ENCODE measurements around the gene FAM120B.

FAM120B gene

DNA sequence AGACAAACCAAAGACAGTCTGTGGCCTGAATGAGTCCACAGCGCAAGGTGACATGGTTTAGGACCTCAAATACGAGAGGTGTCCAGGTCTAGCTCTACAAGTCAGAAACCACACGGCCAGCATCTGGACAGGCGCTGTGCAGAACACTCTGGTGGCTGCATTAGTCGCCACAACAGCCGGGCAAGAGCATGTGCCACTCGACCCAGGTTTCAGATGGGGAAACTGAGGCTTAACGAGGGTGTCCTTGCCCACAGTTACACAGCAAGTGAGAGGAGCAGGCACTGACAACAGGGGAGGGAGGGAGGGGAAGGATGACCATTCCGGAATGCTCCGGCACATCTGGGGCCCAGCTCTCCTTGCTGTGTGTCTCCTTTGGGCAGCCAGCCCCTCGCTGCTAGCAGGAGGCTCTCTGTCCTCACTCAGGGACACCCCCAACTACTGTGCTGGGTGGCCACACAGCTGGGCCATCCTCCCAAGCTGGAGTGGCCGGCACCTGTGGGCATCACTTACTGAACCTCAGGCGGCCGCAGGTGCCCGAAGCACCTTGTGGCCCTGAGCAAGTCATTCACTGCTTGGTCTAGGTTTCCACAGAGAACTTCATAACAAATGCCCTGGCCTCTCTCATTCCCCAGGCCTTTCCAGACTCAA, 22.3 kb upstream of the FAM120B start:
- Histone ChIP-seq H3K79me2 (ENCODE audit: insufficient read depth, low read length) (no peaks in the 10 kb centered on the region), H4K20me1 (ENCODE audit: insufficient read depth, low read length) (no peaks in the 10 kb centered on the region), H3K27me3 (ENCODE audit: insufficient read depth, low read length) (peaks cover 4% of the 10 kb centered on the region; the same call in 1 of the 2 replicates), H3K36me3 (ENCODE audit: insufficient read depth, low read length) (no peaks in the 10 kb centered on the region), H3K9me3 (ENCODE audit: low read length) (no peaks in the 10 kb centered on the region), H3K9ac (ENCODE audit: low read length) (no peak overlapping the region), H3K9me2 (ENCODE audit: low read depth, low read length) (no peaks in the 10 kb centered on the region), H2AFZ (ENCODE audit: low read length) (no peak overlapping the region), H3K27ac (ENCODE audit: low read depth, low read length, poor library complexity, severe bottlenecking) (no peak overlapping the region), H3K4me1 (ENCODE audit: insufficient read depth, low read length, severe bottlenecking) (peaks cover 22% of the 10 kb centered on the region), H3F3A (ENCODE audit: insufficient read depth, low read length) (0 out of 2 replicates have a peak, but pooled peaks cover under 1% of the 10 kb centered on the region), H3K4me3 (ENCODE audit: low read depth, low read length, poor library complexity, severe bottlenecking) (no peak overlapping the region), H3K4me2 (ENCODE audit: low read length) (no peak overlapping the region)
- TF ChIP-seq, protein P1, sequence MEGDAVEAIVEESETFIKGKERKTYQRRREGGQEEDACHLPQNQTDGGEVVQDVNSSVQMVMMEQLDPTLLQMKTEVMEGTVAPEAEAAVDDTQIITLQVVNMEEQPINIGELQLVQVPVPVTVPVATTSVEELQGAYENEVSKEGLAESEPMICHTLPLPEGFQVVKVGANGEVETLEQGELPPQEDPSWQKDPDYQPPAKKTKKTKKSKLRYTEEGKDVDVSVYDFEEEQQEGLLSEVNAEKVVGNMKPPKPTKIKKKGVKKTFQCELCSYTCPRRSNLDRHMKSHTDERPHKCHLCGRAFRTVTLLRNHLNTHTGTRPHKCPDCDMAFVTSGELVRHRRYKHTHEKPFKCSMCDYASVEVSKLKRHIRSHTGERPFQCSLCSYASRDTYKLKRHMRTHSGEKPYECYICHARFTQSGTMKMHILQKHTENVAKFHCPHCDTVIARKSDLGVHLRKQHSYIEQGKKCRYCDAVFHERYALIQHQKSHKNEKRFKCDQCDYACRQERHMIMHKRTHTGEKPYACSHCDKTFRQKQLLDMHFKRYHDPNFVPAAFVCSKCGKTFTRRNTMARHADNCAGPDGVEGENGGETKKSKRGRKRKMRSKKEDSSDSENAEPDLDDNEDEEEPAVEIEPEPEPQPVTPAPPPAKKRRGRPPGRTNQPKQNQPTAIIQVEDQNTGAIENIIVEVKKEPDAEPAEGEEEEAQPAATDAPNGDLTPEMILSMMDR (IDR thresholded peaks at IDR 0.05; ENCODE audit: low read length), result no peak
- no peak for TF ChIP-seq EZH2 (IDR thresholded peaks at IDR 0.05; ENCODE audit: borderline replicate concordance, low read length)

DNA sequence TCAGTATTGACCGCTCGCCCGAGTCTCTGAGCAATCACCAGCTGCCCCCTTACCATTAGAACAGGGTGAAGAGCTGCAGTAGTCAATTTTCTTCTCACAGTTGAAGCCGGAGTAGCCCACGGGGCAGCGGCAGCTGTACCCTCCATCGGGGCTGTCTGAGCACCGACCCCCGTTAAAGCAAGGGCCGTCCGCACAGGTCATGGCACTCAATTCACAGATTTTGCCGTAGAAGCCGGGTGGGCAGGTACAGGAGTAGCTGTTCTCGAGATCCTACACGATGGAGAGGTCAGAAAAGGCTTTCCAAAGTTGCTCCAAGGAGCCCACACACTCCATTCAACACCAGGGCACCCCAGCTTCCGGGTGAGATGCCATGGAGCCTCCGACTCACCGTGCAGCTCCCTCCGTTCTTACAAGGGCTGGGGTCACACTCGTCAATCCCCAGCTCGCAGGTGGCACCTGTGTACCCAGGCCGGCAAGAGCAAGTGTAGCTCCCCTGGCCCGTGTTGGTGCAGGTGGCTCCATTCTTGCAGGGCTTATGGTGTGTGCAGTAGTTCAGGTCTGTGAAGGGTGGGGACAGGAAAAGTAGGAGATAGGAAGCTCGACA, 21.6 kb upstream of the FAM120B start:
- no peaks in the 10 kb centered on the region for H3K36me3 ChIP-seq (ENCODE audit: insufficient read depth, low read length)
- H3K4me2 ChIP-seq (ENCODE audit: low read length), result no peak overlapping the region
- H3K9me2 ChIP-seq (ENCODE audit: low read depth, low read length), result no peaks in the 10 kb centered on the region
- no peak overlapping the region for H2AFZ ChIP-seq (ENCODE audit: low read length)
- no peak overlapping the region for H3K4me3 ChIP-seq (ENCODE audit: low read depth, low read length, poor library complexity, severe bottlenecking)
- no peak overlapping the region for H3K9ac ChIP-seq (ENCODE audit: low read length)
- H3K4me1 ChIP-seq (ENCODE audit: insufficient read depth, low read length, severe bottlenecking), result peaks cover 22% of the 10 kb centered on the region
- no peaks in the 10 kb centered on the region for H3K79me2 ChIP-seq (ENCODE audit: insufficient read depth, low read length)
- no peaks in the 10 kb centered on the region for H3F3A ChIP-seq (ENCODE audit: insufficient read depth, low read length)
- no peak for TF ChIP-seq EZH2 (IDR thresholded peaks at IDR 0.05; ENCODE audit: borderline replicate concordance, low read length)
- TF ChIP-seq, protein P1 (IDR thresholded peaks at IDR 0.05; ENCODE audit: low read length), result no peak
- H3K27me3 ChIP-seq (ENCODE audit: insufficient read depth, low read length), result peaks cover 4% of the 10 kb centered on the region; the same call in 1 of the 2 replicates
- no peak overlapping the region for H3K27ac ChIP-seq (ENCODE audit: low read depth, low read length, poor library complexity, severe bottlenecking)
- H4K20me1 ChIP-seq (ENCODE audit: insufficient read depth, low read length), result no peaks in the 10 kb centered on the region
- no peaks in the 10 kb centered on the region for H3K9me3 ChIP-seq (ENCODE audit: low read length)

DNA sequence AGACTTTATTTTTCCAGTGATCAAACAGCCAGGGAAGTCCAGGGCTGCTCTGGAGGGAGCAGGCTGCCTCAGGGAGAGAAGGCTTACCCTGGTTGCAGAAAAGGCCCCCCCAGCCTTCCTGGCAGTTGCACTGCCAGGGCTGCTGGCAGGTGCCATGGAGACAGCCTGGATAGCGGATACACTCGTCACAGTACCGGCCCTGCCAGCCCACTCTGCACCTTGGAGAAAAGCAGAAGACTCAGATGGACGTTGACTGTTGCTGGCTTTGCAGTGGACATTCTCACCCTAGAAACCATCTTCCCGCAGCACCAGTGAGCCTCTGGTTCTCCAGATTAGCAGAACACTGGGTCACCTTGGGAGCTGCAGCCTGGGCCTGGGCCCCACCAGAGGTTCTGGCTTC, 21.1 kb upstream of the FAM120B start:
- H3K4me2 ChIP-seq (ENCODE audit: low read length), result no peak overlapping the region
- H3F3A ChIP-seq (ENCODE audit: insufficient read depth, low read length), result no peaks in the 10 kb centered on the region
- H4K20me1 ChIP-seq (ENCODE audit: insufficient read depth, low read length), result no peaks in the 10 kb centered on the region
- H3K36me3 ChIP-seq (ENCODE audit: insufficient read depth, low read length), result no peaks in the 10 kb centered on the region
- no peak overlapping the region for H2AFZ ChIP-seq (ENCODE audit: low read length)
- H3K9me3 ChIP-seq (ENCODE audit: low read length), result no peaks in the 10 kb centered on the region
- H3K27me3 ChIP-seq (ENCODE audit: insufficient read depth, low read length), result peaks cover 4% of the 10 kb centered on the region; the same call in 1 of the 2 replicates
- H3K79me2 ChIP-seq (ENCODE audit: insufficient read depth, low read length), result no peaks in the 10 kb centered on the region
- no peaks in the 10 kb centered on the region for H3K9me2 ChIP-seq (ENCODE audit: low read depth, low read length)
- H3K4me3 ChIP-seq (ENCODE audit: low read depth, low read length, poor library complexity, severe bottlenecking), result no peak overlapping the region
- H3K9ac ChIP-seq (ENCODE audit: low read length), result no peak overlapping the region
- peaks cover 21% of the 10 kb centered on the region for H3K4me1 ChIP-seq (ENCODE audit: insufficient read depth, low read length, severe bottlenecking)
- no peak for TF ChIP-seq EZH2 (IDR thresholded peaks at IDR 0.05; ENCODE audit: borderline replicate concordance, low read length)
- TF ChIP-seq, protein P1 (IDR thresholded peaks at IDR 0.05; ENCODE audit: low read length), result no peak
- H3K27ac ChIP-seq (ENCODE audit: low read depth, low read length, poor library complexity, severe bottlenecking), result no peak overlapping the region
